SKM-1 (cell line): ENCODE results near the gene PSMB2.

Source experiments
- DNase-seq: peaks from one replicate; lab custom pipeline; 2025; ENCODE audit not compliant: unreplicated experiment; lab: John Stamatoyannopoulos, UW

Gene PSMB2

DNA sequence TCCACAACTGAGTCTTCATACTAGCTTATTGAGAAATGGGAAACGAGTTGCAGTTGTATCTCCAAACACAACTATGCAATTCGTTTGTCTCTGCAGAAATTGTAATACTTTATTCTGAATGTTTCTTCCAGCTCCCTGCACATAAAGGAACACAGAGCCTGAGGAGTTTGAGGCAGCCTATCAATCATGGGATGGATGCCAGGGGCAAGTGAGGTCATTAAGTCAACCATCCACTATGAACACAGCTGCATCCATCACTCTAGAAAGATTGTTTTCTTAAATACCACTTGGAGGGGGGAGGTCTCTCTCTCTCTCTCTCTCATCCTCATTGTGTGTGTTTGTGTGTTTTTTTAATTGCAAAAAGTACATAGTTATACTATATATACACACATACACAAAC lies 2.9 kb upstream of the PSMB2 start:
- DNase-seq = no peak

DNA sequence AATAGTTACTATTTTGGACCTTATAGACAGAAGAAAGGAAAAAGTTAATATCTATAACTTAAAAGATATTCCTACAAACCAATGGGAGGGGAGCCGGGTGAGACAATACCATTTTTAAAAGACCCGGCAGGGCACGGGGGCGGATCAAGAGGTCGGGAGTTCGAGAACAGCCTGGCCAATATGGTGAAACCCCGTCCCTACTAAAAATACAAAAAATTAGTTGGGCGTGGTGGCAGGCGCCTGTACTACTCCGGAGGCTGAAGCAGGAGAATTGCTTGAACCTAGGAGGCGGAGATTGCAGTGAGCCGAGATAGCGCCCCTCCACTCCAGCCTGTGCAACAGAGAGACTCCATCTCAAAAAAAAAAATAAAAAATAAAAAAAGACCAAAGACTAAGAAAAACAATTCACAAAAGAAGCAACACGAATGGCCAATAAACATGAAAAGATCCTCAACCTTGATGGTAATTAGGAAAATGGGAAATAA lies 1.2 kb upstream of the PSMB2 start:
- DNase-seq = no peak

DNA sequence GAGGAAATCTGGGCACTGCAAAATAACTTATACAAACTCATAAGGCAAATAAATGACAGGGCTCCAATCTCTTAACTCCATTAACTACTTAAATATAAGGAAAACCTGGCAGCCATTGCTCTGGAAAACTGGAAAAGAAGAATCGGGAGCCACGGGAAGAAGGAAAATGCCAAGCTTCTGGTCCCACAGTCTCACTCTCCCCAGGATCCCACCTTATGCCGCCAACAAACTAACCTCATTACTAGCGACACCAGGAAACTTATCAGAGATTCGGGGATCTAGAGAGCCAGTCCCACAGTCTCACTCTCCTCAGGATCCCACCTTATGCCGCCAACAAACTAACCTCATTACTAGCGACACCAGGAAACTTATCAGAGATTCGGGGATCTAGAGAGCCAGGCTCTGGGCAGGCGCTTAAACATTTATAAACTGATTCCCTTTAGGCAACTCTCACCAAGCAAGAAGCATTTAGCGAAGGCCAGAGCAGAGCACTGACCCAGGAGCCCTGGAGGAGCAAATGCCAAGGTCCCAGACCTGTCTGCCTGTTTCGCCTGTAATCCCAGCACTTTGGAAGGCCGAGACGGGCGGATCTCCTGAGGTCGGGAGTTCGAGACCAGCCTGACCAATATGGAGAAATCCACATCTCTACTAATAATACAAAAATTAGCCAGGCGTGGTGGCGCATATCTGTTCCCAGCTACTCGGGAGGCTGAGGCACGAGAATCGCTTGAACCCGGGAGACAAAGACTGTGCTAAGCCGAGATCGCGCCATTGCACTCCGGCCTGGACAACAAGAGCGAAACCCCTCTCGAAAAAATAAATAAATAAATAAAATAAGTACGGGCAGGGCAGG lies 720 bp downstream of the PSMB2 start:
- DNase-seq = no peak

DNA sequence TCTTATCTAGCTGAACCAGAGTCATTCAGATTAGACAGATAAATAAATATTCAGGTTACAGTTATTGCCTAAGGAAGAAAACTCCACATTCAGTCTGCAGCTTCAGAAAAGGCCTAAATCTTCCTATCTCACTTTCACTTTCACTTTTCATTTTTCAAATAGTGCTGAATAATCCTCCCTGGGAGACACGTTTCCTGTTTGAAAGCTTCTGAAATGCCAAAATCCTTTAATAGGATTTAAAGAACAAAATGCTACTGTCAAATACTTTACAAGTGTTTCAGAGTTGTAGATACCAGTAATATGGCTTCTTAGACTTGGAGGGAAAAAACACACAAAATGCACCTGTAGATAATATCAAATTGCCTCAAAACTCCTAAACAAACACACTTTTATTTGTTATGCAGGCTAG lies 3.9 kb downstream of the PSMB2 start:
- no peak for DNase-seq

DNA sequence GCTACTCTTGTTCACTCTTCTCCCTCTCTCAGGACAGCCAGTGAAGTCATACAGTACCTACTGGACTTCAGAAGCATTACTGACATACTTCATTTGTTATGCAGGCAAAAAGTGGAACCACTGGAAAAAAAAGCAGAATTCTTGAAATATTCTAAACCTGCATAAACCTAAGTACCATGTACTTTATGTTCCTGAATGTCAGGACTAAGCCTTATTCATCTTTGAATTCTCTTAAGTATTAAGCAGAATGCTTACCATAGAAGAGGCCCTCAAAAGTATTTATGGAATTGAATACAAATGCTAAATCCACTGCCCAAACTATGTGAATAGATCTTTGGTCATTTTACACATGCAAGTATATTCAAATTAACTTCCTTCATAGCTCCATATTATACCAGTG lies 7.8 kb downstream of the PSMB2 start:
- no peak for DNase-seq

DNA sequence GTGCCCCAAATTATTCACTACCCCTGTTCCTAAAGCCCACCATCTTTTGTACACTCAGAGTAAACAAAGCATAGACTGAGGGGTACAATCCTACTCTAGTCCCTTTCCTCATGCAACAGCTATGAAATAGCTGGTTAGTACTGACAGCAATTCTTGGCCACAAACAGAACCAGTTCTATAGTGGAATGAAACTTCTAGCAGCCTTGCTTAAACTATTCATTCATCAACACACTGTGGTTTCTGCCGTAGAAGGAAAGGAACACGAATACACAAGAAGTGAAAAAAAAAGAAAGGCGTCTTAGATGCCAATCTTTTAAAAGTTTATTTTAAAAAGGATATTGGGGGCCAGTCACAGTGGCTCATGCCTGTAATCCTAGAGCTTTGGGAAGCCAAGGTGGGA lies 9.9 kb downstream of the PSMB2 start:
- no peak for DNase-seq

DNA sequence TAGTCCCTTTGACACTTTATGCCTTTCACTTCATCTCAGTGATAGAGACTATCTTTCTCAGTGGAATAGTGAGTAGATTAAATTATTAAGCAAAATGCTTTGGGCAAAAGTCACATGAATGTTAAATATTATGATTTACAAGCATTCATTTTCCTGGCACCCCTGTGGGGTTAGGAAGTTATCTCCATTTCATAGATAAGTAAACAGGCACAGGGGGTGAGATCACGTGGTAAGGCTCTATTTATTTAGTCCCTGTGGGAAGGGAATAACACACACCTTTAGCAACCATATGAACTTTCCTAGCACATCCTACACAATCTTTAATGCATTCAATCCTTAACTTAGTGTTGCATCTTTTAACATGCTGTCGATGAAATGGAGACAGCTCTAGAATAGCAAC lies 12.3 kb downstream of the PSMB2 start:
- no peak for DNase-seq

DNA sequence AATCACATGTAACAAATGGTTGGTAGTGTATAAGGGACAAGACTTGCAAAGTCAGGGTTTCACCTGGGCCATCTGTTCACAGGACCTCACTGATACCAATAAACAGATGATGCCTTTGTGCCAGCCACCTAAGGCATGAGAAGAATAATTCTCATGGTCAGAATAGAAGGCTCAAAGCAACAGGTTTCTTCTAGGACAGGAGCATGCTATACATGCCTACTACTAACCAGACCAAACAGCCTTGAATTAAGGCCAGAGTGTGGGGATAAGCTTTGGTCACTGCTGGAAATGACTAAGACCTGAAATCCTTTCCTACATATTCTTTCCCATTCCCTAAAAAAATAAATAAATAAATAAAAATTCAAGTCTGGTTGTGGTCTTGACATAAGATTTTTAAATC lies 17.5 kb downstream of the PSMB2 start:
- no peak for DNase-seq

DNA sequence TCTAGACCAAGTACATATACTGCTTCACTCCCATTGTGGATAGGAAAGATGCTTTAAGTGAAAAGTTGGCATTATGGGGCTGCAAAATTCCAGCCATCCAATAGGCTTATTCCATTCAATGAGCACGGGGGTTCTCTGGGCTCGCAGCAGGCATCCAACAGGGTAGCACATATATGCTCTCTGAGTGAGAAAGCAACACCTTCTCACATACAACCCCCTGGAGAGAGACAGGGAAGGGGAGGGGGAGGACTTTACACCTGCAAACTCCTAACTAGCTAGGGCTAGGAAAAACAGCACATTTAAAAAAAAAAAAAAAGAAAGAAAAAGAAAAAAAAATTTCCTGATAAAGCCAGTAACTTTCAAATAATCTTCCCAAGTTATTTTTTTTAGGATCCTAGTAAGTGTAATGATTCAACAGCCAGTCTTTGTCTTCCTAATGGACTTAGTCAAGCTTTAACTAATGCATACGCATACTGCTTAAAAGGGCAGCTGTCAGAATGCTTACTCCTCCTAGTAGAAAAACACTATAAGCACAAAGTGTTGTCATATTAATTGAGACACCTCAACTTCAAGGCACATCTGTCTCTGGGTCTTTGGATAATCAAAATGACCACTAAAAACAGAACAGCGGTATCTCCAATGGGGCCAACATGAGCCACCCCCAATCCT lies 18.7 kb downstream of the PSMB2 start:
- DNase-seq = no peak

DNA sequence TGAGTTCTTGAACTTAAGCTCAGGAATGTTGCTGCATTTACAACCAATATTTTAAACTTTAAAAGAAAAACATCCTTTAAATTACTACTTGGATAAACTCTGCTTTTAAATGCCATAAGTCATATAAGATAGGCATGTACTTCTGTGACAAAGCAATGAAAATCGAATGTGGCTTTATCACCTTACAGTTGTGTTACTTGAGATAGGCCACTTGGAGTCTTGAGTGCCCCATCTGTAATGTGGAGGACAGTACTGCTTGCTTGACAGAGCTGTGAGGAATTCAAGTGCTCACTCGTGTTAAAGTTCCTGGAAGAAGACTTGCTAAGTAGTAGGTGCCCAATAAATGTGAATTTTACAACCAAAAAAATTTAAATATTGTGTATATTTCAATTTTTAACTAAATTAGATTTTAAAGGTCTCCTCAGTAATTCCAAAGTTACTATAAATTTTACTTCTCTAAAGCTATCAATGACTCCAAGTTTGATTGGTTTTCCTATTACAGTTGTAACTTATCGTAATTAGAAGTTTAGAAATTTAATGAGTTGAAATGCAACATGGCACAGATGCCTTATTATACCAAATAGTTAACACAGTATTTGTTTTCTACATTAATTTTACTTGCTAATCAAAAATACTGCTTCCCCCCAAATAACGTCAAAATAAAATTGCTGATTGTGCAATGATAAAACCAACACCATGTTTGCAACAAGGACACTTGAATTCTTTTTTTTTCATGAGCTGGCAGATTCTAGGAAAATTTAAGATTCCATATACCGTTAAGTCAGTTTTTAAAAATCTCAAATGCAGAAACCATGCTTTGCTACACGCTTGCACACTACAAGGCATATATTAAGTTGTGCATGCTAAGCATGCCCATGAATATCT lies 21.8 kb downstream of the PSMB2 start:
- no peak for DNase-seq

DNA sequence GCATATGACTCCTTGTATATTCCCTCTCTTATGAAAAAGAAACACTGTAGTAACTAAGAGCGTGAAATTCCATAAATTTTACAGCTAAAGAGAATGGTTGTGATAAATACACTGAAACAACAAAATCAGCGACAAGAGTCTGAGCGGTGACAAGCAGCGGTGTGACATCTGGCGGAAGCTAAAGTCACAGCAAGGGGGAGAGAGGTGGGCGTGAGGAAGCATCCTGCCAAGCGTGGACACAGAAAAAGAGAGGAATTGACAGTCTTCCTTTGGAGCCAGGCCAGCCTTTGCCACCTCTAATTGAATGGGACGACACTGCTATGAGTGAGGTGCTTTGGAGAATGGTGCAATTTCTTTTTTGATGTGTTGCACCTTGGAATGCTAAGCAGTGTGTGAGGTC lies 25.9 kb downstream of the PSMB2 start:
- no peak for DNase-seq

DNA sequence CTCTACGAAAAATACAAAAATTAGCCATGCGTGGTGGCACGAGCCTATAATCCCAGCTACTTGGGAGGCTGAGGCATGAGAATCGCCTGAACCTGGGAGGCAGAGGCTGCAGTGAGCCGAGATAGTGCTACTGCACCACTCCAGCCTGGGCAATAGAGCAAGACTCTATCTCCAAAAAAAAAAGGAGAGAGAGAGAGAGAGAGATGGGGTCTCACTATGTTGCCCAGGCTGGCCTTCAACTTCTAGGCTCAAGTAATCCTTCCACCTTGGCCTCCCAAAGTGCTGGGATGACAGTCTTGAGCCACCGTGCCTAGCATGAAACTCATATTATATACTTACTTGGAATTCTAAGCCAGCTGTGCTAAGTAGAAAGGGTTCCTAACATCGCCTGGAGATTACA lies 29.7 kb downstream of the PSMB2 start:
- no peak for DNase-seq

DNA sequence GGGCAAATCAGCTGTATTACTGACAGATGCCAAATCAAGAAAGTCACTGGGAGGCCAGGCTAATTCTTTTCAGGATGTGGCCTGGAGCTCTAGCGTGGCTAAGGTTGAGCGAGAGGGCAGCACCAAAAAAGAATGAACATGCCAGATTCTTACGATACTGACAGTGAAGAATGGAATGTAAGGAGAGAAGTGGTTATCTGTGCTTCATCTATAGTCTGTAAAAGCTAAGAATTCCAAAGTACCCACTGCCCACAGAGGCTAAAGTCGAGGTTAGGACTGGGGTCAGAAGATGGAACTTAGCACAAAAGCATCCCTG lies 35.5 kb downstream of the PSMB2 start:
- no peak for DNase-seq

DNA sequence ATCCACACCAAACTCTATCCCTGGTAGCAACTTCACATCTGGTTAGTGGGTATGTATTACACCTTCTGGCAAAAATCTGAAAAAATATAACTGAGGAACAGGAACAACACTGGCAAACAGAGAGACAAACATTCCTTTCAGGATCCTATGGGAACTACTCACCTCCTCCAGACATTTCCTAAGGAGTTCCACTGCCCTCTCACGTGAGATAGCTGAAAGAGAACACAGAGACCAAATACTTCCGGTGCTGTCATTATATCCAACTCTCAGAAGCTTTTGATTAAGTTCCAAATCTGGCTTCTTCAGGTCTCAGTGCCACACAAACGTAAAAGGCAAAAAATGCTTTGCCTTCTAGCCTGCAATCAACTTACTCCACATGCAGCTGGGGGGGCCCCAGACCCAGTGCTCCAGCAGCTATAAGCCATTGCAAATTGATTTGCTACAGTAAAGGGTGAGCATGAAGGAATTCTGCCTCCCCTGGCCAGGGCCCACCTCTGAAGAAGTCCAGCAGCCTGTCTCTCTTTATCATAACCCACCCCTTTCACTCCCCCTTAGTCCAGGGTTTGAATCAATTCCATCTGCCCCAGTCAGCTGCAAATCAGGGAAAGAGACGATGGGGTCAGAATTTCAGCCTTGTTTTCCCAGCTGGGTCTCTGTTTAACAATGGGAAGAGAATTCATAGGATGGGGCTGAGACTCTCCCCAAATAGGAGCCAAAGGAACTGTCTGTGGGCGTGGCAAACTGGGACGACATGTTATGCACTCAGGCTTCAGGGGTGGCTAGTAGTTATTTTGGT lies 36.1 kb downstream of the PSMB2 start:
- DNase-seq = no peak

DNA sequence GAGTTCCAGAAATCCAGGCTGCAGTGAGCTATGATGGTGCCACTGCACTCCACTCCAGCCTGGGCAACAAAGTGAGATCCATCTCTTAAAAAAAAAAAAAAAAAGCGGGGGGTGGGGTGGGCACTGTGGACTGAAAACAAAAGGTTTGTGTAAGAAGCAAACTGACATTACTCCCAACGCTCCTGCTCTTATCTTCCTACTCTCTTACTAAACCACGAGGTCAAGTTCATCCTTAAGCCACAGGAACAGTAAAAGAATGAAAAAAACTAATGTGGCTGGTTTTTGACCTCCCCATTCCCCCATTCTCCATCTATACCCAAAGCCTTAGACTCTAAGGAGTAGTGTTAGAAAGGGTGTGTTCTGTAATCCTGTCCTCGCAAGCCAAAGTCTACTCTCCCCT lies 37.4 kb downstream of the PSMB2 start:
- DNase-seq = no peak

DNA sequence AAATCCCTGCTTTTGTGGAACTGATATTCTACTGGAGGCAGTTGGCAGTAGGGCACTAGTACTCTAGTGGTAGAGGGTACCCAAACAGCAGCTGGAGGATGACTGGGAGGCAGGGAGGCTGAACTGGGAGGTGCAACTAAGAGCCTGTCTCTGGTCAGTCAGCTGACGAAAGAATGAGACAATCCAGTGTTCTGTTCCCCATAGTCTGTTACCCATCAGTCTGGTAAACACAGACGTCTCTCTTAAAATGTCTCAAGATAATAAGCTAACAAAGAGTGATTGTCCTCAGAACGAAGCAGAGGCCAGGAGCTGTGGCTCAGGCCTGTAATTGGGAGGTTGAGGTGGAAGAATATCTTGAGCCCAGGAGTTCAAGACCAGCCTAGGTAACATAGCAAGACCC lies 37.9 kb downstream of the PSMB2 start:
- no peak for DNase-seq

DNA sequence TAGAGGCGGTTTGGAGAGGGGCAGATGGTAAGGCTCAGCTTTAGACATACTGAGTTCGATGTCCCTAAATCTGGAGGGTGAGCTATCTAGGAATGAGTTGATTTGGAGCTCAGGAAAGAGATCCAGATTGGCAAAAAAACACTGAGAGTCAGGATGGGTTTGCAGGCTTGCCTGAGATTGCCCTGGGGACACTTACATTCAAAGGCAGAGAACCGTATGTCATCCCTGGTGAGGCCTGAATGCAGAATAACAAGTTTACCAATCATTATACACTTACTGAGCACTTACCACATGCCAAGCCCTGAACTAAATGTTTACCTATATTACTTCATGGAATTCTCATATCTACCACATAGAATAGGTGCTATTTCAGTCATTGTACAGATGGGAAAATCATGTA lies 40.7 kb downstream of the PSMB2 start:
- no peak for DNase-seq

DNA sequence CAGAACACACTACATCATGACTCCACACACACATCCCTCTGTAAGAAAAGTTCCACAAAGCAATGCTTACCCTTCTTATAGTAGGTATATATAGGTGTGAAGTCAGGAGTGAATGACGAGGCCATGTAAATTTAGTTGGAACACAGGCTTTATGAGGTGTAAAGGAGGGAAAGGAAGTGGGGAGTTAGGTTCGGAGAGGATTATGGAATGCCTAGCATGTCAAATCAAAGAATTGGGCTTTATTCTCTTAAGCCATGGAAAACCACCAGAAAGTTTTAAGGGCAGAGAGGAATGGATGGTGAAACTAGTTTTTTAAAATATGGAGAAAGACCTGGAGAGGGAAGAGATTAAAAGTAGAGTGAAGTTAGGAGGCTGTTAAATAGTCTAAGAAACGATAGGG lies 41.9 kb downstream of the PSMB2 start:
- no peak for DNase-seq

DNA sequence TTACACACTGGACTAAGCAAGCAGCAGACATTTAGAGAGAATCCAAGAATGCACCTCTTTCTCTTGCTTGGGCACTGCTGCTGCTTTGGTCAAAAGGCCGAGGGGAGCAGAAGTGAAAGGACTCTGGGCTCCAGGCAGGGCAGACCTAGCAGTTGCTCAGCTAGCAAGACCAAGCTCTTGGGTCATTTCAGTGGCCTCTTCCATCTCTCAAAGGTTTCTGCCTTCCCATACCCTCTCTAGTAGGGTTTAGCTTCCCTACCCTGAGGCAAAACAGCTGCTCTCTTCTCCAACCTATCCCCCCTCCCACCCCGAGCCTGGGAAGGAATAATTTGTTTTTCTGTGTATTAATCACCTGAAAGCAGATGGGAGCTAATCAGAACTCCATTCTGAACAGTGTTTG lies 42.4 kb downstream of the PSMB2 start:
- DNase-seq = no peak

DNA sequence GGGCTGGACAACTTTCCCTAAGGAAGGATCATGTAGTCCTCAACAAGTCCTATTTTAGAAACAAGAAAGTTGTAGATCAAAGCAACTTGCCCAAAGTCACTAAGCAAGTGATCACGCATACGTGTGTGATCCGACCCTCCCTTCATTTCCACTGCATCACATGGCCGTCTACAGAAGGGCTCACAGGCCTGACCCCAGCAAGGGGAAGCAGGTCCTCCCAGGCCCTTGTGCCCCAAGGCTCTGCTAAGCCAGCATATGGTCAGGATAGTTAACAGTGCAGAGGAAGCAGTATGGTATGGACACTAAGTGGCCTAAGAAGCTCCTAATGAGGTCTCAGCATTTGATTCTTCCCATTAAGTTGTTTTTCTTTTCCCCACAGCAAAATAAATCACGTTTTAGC lies 43.5 kb downstream of the PSMB2 start:
- DNase-seq = no peak

DNA sequence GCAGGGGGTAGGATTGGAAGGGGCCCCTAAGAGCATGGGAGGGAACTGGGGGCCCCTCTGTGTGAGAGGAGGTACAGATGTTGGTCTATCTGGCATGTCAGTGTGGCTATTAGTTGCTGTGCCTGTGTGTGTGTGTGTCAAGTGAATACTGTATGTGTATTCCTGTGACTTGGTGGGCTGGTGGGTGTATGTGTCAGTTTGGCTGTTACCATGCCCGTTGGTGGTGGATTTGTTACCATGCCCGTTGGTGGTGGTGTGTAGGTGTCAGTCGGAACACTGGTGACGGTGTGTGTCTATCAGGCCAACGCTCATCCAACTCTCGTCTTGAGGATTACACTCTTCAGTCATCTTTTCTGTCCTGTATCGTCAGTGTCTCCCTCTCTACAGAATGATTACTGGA lies 45.6 kb downstream of the PSMB2 start:
- DNase-seq = no peak
